NB4 (cell line): ENCODE results near the gene SNED1.

Source experiments
- DNase-seq: peaks from one replicate; pipeline ENCODE4 v3.0.0; 2010; ENCODE audit warnings: low read depth
- H3K4me3 ChIP-seq: one replicate; pipeline ENCODE4 v1.5.1; 2011; ENCODE audit warnings: mild to moderate bottlenecking, low read depth, low read length, moderate library complexity
- MYC ChIP-seq: IDR thresholded peaks from 2 replicates; pipeline ENCODE4 v1.6.1; 2011; ENCODE audit warnings: low read depth, low read length
- POLR2A ChIP-seq: IDR thresholded peaks from 2 replicates; pipeline ENCODE4 v1.6.1; 2011; ENCODE audit warnings: mild to moderate bottlenecking; ENCODE audit not compliant: insufficient read length; ENCODE audit errors: extremely low read depth
- TF ChIP-seq, protein P1 (sequence below): IDR thresholded peaks from one replicate; pipeline ENCODE4 v1.5.1; 2012; ENCODE audit warnings: low read depth, low read length
- TF ChIP-seq, protein P2 (sequence below): IDR thresholded peaks from 2 replicates; pipeline ENCODE4 v1.6.1; 2011; ENCODE audit warnings: low read depth, low read length

Gene SNED1

DNA sequence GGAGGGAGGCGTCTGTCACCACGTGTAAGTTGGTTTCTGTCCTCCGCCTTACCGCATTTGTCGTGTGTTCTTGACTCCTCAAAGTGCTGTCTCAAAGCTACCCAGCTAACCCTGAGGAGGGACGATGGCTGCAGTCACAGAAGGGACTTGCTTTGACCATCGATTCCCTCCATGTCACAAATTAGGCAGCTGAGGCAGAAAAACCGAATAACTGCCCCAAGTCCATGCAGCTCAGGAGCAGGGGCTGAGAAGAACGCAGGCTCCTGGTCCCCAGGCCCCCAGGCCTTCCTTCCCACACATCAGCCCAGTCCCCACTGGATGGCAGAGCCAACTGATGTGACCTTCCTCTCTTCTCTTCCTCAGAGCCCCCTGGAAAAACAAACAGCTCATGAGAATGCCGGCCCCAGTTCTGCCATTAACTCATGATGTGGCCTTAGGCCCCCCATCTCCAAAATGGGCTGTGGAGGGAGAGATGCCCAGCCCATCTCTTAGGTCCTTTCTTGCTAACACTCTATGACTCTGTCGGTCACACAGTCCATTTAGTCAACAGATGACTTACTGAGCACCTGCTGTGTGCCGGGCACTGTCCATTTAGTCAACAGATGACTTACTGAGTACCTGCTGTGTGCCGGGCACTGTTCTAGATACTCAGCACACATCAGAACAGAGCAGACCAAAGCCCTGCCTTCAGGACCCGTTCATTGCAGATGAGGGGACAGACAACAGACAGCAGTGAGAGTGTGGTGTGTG is 84.1 kb downstream of the SNED1 start:
- DNase-seq, result no peak
- H3K4me3 ChIP-seq, result no peak overlapping the region
- TF ChIP-seq POLR2A (no peak), MYC (no peak)
- TF ChIP-seq, protein P1, sequence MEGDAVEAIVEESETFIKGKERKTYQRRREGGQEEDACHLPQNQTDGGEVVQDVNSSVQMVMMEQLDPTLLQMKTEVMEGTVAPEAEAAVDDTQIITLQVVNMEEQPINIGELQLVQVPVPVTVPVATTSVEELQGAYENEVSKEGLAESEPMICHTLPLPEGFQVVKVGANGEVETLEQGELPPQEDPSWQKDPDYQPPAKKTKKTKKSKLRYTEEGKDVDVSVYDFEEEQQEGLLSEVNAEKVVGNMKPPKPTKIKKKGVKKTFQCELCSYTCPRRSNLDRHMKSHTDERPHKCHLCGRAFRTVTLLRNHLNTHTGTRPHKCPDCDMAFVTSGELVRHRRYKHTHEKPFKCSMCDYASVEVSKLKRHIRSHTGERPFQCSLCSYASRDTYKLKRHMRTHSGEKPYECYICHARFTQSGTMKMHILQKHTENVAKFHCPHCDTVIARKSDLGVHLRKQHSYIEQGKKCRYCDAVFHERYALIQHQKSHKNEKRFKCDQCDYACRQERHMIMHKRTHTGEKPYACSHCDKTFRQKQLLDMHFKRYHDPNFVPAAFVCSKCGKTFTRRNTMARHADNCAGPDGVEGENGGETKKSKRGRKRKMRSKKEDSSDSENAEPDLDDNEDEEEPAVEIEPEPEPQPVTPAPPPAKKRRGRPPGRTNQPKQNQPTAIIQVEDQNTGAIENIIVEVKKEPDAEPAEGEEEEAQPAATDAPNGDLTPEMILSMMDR, result no peak
- TF ChIP-seq, protein P2, sequence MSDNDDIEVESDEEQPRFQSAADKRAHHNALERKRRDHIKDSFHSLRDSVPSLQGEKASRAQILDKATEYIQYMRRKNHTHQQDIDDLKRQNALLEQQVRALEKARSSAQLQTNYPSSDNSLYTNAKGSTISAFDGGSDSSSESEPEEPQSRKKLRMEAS, result no peak

DNA sequence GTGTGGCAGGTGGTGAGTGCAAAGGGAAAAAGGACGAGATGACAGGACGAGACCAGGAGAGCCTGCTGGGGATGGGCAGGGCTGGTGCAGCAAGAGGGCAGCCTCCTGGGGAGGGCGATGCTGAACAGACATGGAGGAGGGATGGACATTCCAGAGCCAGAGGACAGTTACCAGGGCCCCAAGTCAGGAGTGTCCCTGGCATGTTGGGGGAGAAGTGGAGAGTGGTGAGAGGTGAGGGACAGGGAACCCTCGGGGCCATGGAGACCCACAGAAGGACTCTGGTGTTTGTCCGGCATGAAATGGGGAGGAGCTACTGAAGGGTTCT is 84.6 kb downstream of the SNED1 start:
- no peak overlapping the region for H3K4me3 ChIP-seq
- no peak for DNase-seq
- TF ChIP-seq, protein P1, result no peak
- TF ChIP-seq POLR2A (no peak), MYC (no peak)
- TF ChIP-seq, protein P2, result no peak

DNA sequence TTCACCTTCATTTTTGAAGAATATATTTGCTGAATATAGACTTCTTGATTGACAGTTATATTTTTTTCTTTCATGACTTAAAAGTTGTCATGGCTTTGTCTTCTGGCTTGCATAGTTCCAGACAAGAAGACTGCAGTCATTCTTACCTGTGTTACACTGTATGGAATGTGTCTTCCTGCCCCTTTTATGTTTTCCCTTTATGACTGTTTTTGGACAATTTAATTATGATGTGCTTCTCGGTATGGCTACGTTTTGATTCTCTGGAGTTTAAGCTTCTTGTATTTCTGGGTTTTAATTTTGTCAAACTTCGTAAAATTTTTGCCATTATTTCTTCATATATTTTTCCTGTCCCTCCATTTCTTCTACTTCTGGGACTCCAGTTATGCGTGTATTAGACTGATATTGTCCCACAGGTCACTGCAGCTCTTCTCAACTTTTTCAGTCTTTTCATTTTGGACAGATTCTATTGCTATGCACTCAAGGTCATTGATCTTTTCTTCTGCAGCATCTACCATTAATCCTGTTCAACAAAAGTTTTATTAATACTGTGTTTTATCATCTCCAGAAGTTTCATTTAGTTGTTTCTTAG is 86.5 kb downstream of the SNED1 start:
- DNase-seq, result no peak
- H3K4me3 ChIP-seq, result no peak overlapping the region
- TF ChIP-seq, protein P2, result no peak

DNA sequence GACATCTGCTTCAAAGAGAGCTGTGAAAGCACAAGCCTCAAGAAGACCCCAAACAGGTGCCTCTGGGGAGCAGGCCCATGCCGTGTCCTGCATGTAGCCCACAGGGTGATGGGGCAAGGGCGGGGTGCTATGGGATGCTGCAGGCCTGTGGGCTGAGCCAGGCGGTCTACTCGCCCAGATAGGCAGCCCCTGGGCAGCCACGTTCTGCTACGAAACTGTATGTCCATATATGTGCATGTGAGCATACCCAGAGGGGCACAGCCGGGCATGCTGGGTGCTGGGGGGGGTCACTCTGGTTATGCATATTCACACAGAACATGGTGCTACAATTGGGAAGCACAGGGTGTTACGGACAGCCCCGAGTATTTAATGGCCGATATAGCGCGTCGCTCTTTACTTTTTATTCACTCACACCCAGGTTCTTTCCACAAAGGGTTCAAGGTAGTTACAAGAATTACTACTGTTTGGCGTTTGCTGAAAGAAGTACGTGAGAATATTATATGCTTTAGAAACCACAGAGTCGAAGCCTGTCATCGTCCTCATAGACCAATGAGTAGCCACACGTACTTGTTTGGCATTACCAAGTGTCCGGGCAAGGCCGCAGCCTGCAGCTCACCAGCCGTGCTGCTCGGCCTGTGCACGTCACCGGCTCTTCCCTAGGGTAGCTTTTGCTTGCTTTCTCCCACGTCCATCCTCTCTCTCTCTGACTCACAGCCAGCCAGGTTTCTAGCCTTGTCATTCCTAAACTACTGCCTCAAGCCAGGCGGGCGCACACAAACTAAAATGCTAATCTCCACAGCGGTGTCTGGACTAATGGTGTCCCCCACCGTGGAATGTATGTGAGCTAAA is 89.2 kb downstream of the SNED1 start:
- TF ChIP-seq, protein P2, result no peak
- no peak for TF ChIP-seq POLR2A
- TF ChIP-seq MYC, result no peak
- TF ChIP-seq, protein P1, result no peak
- no peak for DNase-seq
- H3K4me3 ChIP-seq, result no peak overlapping the region

DNA sequence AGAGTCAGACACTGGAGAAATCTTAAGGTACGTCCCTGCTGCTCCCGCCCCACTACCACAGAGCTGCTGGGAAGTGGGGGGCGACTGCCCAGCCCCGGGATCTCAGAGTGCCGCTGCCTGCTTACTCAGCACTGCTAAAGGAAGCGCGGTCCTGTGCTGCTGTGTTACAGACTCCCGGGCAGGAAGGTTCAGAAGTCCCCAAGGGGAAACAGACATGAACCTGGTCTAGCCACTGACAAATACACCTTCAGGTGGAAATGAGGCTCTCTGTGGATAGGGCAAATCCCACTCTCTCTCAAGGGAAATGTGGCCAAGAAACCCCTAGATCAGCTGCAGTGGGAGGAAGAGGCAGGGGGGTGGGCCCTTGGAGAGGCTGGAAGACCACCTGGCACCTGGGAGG is 90.0 kb downstream of the SNED1 start:
- TF ChIP-seq MYC (no peak), POLR2A (no peak)
- TF ChIP-seq, protein P1, result no peak
- TF ChIP-seq, protein P2, result no peak
- H3K4me3 ChIP-seq, result no peak overlapping the region
- no peak for DNase-seq
